Pulmonary artery endothelial cell (primary cell): Measurements from ENCODE around the gene TMPRSS11F. TPM values are rescaled to one million over a fixed set of nuclear protein-coding genes. Genes with fewer than 3 reads are reported as not detected.

ENCODE experiments used
- DNase-seq: peaks from one replicate; pipeline ENCODE4 v3.0.0-alpha.2; 2011; ENCODE audit warnings: low read depth, low spot score
- total RNA-seq: library from RNA; depleted of rRNA; stranded (reverse); fragments of >200 nt; gene quantifications from 2 replicates; pipeline ENCODE4 v1.2.3, GENCODE V29; 2014

Gene TMPRSS11F
- total RNA-seq, 1 donor from 2014 or later, result not detected

DNA sequence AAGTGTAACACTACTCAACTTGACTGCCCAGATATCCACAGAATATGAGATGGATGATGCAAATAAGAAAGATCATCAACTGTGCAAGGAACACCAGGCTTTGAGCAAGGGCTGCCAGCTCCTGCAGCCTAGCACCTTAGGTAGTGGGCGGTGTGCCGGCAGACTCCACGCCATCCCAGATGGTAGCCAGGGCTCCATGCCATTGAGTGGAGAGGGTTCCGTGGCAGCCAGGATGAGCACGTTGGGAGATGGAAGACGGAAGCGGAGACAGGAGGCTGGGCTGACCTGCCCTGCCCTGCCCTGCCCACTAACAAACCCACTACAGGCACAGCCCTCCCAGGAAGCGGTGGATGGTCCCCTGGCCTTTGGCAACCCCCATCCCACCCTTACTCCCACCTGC is 51.9 kb downstream of the TMPRSS11F start:
- no peak for DNase-seq

DNA sequence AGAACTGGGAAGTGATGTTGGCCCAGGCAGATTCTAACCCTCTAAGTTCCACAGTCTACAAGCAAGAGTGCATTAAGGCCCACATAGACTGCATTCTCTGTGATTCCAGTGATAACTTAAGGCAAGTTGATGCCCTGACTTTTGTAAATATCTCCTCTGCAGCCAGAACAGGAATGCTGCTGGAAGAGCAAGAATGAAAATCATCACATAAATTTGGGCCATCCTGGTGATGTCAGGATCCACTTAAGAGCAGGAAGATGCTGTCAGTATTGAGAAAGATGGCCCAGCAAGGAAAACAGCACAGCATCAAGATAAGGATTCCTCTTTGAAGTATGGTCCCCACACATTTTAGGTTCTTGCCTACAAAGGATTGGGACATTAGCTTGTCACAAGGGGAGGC is 52.4 kb downstream of the TMPRSS11F start:
- DNase-seq, result no peak

DNA sequence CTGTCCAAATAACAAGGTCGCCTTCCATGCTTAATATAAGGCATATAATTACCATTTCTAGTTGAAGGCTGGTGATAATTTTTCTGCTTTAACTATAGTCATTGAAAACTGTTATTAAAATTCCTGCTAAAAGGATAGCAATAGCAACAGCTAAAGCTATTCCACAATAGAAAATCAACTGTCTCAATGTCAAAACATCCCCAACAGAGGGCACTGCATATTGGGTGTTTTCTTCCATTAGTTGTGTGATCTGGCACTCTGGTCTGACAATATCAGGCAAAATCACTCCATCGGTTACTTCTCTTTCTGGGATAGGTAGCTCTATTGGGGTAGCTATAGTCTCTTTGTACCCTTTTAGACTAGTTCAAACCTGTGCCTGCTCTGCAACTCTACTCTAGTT is 53.5 kb downstream of the TMPRSS11F start:
- DNase-seq, result no peak

DNA sequence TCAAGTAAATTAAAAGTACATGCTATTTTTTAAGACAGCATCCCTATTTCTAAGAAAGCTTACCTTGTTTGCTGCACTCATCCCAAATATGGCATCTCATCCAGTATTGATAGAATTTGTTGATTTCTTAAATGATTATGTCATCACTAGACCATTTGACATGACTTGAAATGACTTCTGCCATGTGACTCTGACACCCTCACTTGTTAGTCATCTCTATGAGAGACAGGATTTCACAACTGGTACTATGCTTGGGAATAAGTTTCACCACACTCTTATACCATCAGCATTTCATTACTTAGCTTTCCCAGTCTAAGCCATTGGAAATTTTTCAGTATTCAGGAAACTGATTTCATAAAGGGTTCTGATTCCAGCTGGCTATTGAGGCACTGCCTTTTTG is 55.3 kb downstream of the TMPRSS11F start:
- no peak for DNase-seq

DNA sequence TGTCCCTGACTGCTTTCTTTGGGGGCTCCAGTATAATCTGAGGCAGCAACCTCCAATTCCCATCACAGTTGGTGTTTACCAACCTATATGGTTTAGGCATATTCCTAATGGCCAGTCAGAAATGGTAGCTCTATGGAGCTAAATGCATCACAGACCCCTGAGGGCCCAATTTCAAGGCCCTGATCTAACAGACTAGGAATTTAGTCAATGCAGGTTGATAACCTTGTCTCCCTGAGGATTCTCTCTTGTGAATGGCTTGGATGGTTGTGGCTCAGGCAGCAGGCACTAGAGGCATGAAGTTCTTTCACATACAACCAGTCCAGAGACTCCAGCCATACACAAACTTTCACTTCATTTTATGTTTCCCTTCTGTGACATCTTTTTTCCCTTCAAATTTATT is 59.4 kb downstream of the TMPRSS11F start:
- no peak for DNase-seq

DNA sequence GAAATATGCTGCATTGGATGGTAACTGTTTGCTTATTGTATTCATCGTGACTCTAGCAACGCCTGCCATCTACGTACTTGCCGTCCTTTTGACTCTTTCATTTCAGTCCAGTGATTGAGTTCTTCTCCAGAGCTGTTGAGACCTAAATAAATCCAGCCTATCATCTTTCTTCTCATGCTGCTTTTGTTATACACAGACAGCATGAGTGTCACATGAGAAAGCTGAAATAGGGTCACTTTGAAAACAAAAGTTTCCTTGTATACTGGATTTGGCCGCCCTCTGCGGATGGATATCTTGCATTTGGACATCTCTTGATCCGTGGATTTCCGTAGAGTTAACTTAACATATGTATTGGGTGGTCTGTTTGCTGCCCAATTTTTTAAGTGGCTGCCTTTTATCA is 67.2 kb downstream of the TMPRSS11F start:
- no peak for DNase-seq

DNA sequence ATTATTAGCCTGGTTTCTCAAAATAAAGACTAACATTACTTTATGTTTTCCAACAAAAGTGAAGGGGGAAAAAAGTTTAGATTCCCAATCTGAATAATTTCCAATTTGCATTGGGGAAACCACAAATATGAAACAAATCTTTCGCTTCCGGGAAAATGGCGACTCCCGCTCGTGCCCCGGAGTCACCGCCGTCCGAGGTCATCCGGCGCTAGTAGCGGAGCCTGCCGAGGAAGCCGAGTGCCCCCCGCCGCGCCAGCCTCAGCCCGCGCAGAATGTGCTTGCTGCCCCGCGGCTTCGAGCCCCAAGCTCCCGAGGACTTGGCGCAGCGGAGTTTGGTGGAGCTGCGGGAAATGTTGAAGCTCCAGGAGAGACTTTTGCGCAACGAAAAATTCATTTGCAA is 91.4 kb downstream of the TMPRSS11F start:
- DNase-seq, result no peak

DNA sequence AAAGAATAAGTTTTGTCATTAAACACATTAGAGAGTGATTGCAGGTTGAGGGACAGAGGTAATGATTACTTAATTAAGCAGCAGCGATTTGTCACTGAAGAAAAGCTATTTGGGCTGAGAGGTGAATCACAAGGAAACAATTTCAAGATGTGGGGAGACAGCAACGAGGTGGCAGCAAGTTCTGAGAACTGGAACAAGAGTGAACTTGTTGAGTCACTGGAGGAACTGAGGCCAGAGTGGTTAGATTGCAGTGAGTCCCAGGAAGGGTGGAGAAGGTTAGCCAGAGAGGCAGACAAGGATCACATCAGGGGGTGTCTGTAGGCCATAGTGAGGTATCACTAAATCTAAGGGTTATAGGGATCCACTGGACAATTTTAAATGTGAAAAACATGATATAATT is 108.5 kb downstream of the TMPRSS11F start:
- no peak for DNase-seq

DNA sequence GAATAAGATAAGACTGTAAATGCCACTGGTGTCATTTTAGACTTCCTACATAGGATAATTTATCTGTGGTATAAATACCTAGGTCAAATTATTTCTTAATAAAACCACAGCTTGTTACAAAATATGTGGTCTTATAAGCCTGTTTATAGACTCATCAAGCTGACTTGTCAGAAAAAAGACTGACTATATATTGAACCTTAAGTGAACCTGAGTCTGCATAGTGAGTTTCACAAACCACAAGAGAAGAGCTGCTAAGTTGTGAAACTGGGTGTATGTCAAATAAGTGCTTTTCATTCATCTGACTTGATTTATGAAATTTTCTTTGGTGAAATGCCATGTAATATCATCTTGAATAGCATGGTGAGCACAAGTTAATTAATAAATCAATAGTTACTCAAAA is 118.0 kb downstream of the TMPRSS11F start:
- no peak for DNase-seq

Other genes with a start within 250 kb of the TMPRSS11F start
- gene TMPRSS11D, start 245.9 kb downstream of the TMPRSS11F start, total RNA-seq, result not detected in 2 replicates
- not detected in 2 replicates for gene TMPRSS11A, start 166.4 kb downstream of the TMPRSS11F start, total RNA-seq
- gene TMPRSS11B, start 115.8 kb upstream of the TMPRSS11F start, total RNA-seq, result not detected in 2 replicates
- gene YTHDC1, start 220.2 kb upstream of the TMPRSS11F start, total RNA-seq, result 40.4 and 48.4 TPM in 2 replicates